Stimulated activated CD8-positive, alpha-beta memory T cell treated with anti-CD3 and anti-CD28 coated beads, Interleukin-15, amount 100 ng/mL, for 24 hours (primary cell): Measurements from ENCODE around the gene NAA40.
A peak's percentile ranks its signal among the peaks of the same experiment; 100 is the strongest.
"Not testable (repeated sequence)": the region's sequence is repeated elsewhere in the genome, so short reads cannot be mapped to it uniquely, and the experiment has no call there.

ENCODE experiments used
- DNase-seq: peaks from one replicate; pipeline ENCODE4 v3.0.0-alpha.2; 2020; ENCODE audit warnings: low read depth

The NAA40 gene

DNA sequence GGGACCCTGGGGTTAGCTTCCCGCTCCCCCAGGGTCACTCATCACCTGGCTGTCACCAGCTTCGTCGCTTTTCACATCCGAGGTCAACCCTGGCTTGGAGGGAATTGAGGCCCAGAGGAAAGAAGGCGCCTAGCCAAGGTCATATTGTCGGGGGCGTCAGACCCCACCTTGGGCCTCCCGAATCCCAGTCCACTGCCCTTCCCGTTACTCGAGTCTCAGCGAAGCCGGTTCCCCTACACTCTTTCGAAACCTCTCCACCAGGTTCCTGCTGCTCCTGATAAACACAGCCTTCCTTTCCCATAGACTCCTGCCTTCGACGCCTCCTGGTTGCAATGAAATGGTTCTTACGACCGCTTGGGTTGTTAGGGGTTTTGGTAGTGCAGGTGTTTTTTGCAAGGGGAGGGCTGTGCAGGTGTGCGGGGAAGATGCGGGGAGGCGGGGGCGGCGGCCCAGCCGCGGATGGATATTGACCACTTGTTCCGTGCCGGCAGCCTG, 642 bp downstream of the NAA40 start:
- no peak for DNase-seq

DNA sequence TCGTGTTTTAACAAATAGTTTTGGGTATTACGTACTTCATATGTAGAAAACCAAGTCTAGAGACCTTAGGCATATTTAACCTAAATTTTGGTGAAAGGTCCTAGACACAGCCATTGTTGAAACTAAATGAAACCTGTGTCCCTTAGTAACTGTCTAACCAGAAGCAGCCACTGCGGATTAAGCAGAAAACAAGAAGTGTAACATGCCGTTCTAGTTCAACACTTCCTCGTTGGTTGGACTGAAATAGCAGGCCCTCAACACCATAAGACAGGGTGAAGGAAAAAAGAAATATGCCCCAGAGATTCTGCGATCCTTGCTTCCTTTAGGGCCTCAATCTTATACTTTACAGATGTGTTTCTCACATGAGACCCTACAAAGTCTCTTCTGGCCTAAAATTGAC, 2.0 kb downstream of the NAA40 start:
- no peak for DNase-seq

- DNase-seq = no peak
These were observed 3.1 kb downstream of the NAA40 start for GRCh38 chr11:63941901-63942300.

DNA sequence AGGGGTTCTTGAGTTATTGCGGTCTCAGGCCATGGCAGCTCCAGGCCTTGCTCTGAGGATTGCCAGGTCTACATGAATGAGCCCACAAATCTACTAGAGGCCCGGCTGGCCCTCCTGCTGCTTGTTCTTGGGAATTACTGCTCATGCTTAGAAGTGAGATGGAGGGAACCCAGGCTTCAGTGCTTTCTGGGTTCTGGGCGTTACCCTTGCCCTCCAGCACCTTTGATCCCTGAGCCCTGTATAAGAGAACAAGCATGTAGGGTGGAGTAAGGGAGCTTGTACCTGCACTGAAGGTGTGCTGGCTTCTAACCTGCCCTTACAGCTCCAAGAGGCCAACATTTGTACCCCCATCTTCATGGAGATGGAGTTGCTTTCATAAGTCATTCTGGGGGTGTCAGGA, 4.0 kb downstream of the NAA40 start:
- DNase-seq = no peak

GRCh38 chr11:63944987-63945386, 6.2 kb downstream of the NAA40 start:
- DNase-seq = no peak

GRCh38 chr11:63945477-63946163, 6.8 kb downstream of the NAA40 start:
- no peak for DNase-seq

GRCh38 chr11:63951779-63952536, 13.2 kb downstream of the NAA40 start:
- no peak for DNase-seq

DNA sequence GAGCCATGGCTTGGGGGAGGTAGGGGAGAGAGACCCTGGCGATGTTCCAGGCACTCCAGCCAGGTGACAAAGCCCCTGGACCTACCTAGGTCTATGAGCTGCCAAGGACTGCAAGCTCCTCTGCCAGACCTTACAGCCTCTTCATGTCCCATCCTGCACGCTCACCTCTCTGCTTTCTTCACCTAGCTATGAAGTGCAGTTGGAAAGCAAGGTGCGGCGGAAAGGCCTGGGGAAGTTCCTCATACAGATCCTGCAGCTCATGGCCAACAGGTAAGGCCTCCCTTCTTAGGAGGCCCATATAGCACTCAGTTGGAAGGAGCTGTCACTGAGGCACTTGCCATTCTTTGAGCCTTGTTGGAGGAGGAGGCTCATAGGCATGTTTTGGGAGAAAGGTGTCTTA, 13.8 kb downstream of the NAA40 start:
- no peak for DNase-seq

- DNase-seq = no peak
These were observed 19.2 kb downstream of the NAA40 start for GRCh38 chr11:63958008-63958407.

DNA sequence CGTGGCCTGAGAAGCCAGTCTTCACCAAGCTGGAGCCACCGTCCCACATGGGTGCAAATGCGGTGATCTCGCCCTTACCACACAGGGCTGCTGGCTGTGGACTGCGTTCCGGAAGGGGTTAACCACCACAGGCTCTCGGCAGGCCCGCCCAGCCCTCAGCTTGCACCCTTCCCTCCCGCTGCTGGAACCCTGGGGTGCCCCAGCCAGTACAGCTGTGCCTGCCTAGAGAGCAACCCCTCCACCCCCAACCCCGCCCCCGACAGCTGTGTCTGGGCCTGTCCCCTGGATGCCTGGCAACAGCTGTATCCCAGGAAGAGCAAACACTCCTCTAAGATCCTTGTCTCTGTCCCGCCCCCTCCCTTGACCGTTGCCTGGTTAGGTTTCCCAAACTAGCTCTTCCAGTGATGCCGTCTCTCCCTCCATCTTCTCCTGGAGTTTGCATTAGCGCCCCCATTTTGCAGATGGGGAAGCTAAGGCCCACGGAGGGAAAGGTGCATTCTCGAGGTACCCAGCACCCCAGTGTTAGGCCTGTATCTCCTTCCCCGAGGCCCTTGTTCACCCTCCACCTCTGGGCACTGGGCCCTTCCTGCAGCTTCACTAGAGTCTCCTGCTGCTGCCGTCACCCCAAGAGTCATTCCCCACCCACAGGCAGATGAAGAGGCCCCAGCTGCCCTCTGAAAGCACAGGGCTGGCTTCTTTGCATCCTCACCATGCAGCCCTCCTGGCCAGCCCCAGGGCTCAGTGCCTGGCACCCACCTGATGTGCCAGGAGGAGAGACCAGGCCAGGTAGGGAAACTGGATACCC, 23.0 kb downstream of the NAA40 start:
- no peak for DNase-seq

- DNase-seq = not testable (repeated sequence)
These were observed 25.1 kb downstream of the NAA40 start for GRCh38 chr11:63963895-63964294.

DNA sequence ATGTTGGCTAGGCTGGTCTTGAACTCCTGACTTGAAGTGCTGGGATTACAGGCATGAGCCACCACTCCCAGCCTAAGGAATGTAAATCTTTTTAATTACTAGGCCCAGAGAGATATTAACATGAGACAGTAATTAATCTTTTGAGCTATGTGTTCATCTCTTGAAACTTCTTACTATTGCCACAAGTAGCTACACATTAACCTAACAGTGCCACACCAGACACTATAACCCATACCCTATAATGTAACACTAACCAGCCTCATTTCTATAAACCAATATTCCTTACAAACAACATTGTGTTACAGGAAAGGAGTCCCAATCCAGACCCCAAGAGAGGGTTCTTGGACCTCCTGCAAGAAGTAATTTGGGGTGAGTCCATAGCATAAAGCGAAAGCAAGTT, 27.6 kb downstream of the NAA40 start:
- DNase-seq = no peak

DNA sequence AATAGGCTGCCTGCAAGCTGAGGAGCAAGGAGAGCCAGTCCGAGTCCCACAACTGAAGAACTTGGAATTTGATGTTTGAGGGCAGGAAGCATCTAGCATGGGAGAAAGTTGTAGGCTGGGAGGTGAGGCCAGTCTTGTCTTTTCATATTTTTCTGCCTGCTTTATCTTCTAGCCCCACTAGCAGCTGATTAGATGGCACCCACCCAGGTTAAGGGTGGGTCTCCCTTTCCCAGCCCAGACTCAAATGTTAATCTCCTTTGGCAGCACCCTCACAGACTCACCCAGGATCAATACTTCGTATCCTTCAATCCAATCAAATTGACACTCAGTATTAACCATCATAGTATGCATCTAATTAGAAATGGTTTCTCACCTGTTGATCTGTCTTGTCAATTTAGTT, 30.7 kb downstream of the NAA40 start:
- DNase-seq = no peak

DNA sequence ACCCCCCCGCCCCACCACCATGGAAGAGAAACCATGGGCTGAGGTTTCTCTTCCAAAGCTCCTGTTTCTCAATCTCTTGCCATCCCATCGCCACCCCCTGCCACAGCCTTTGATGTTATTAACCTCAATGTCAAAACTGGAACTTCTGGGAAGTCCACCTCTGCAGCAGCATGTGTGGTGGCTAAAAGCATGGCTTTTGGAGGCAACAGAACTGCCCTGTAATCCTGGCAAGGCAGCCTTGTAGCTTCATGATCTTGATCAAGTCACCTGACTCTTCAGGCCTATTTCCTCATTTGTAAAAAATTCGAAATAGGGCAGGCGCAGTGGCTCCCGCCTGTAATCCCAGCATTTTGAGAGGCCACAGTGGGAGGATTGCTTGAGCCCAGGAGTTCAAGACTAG, 32.1 kb downstream of the NAA40 start:
- DNase-seq = no peak

GRCh38 chr11:63973912-63974258, 35.1 kb downstream of the NAA40 start:
- DNase-seq = not testable (repeated sequence)

DNA sequence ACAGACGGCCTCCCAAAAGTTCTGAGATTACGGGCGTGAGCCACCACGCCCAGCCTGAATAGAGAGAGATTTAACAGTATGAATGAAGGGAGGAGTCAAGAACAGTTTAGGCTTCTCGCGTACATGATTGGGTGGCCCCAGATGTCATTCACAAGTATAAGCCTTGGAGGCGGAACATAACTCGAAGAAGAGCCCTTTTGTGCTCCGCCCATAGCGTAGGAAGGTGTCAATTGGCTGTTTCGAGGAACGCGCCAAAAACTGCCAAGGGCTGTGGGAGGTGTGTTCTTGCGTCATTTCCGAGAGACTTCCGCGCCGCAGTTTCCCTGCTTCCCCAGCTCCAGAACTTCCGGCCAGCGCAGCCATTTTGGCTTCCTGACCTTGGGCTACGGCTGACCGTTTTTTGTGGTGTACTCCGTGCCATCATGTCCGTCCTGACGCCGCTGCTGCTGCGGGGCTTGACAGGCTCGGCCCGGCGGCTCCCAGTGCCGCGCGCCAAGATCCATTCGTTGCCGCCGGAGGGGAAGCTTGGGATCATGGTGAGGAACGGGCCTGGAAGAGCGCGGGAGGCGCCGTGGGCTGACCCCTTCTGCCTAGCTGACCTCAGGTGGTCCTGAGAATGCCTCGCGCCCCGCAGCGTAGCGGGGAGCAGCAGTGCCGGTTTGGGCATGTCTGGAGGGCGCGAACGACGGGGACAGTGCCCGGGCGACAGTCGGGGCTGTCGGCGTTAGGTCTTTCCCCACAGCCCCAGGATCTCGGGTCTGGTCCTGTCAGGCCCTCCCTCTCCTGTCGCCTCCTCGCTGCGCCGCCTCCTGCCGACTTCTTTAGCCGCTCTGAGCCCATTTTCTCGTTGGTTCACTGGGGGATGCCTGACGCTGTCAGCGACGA, 35.7 kb downstream of the NAA40 start, which contains the start of gene COX8A:
TSS of gene COX8A (plus strand) at position 362 of the 885 bp plus-strand sequence. CDS start at position 423, 61 bp downstream.
- peak; percentile 64 for DNase-seq

- no peak for DNase-seq
These were observed 39.9 kb downstream of the NAA40 start for GRCh38 chr11:63978551-63979239.

DNA sequence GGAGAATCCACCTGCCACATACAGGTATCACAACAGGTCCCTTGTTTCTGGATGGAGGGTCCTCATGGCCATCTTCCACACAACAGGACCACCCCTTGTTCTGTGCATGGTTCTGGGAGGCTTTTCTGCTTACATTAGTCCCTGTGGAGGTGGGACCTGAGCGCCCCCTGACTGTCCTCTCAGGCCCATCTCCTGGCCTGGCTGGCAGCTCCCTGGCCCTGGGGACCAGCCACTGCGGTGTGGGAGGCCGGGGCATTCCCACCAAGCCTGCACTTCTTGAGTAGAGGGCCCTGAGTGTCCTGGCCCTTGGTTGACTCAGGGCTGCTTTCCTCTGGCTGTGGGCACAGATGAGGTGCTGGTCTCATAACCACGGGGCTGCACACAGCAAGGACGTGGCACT, 40.6 kb downstream of the NAA40 start:
- no peak for DNase-seq

DNA sequence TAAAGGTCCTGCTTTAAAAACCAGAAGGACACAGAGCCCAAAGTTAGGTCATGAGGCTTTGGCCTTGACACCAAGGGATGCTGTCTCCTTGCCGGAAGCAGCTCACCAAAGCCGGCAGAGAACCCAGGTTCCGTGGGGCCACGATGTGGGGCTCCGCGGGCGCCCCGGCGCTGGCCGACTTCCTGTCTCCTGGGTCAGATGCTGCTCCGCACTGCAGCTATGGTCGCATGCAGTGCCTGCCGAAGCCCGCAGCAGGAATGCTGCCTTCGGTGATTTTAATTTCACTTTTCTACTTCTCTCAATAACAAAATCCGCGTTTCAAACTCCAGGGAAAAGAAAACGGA, 47.0 kb downstream of the NAA40 start:
- peak; percentile 42 for DNase-seq

DNA sequence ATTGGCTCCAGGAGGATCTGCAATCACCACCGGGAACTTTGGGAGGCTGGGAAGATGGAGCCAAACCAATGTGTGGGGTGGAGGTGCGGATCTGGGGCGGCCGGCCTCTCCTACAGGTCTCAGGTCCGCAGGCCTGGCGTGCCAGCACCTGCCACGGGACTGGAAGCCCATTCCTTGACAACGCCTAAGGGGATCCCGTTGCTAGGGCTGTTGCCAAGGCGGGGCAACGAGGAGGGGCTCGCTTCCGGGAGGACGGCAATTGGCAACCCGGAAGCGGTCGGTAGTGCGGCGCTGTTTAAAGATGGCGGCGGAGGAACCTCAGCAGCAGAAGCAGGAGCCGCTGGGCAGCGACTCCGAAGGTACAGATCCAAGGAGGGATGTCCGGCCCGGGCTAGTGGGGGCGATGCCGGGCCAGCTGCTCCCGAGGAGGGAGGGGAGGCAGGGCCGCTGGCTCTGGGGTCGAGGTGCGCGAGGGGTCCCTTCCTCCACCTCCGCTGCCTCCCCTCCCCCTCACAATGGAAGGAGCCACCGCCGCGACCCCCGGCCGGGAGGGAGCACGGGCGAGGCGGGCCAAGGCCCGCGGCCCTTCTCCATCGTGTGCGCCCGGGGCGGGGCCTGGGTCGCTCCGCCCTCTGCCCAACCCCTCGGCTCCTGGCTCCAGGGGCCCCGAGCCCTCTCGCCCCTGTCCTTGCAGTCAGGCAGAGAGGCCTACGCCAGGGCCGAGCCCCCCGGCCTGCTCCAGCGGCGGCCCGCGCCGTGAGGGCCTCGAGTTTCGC, 47.5 kb downstream of the NAA40 start, which contains the start of gene OTUB1:
TSS of gene OTUB1 (plus strand) at position 283 of the 776 bp plus-strand sequence. CDS start at position 302, 19 bp downstream.
- DNase-seq = peak; percentile 59
